ENCODE data around the gene IFNLR1. TPM values are rescaled to one million over a fixed set of nuclear protein-coding genes. Genes with fewer than 3 reads are reported as not detected.

Gene IFNLR1
- total and polyA plus RNA-seq, 2 of the 8 experiments (the other 6 are each of a cell fraction or from before 2014, with no cell fraction given): 6.8 to 10.1 TPM

- peak overlapping the region; percentile 83 for H4K8ac ChIP-seq (ENCODE audit: extremely low read depth, insufficient read depth, low read length)
- WGBS, 2 experiments (ENCODE audit: extremely low coverage in 1 of 2, insufficient coverage in 1 of 2, insufficient read length in 1 of 2, insufficient replicate concordance in 2 of 2, low coverage in 1 of 2, low lambda C conversion rate in 2 of 2, missing lambda C conversion rate in 1 of 2): 96% methylated on average over 8 of the region's 12 CpGs; no CpG with 5 or more reads in 1 of the 2 experiments
- H3K27ac ChIP-seq (ENCODE audit: low read depth, low read length): no peak overlapping the region
- POLR2A ChIA-PET (ENCODE audit: partially characterized antibody): interaction anchor here (1.2 kb wide), 1 partner anchor 131 kb away, joined by 3 read pairs; no protein-coding TSS in a partner anchor
- no peaks in the 10 kb centered on the region for H3K27me3 ChIP-seq (replicated peaks in 1 of 4; ENCODE audit: control insufficient read depth in 3 of 4, extremely low read depth in 1 of 4, insufficient read depth in 3 of 4, low read length in 3 of 4)
- H3K4ac ChIP-seq (replicated peaks; ENCODE audit: insufficient read length, low read depth, low read length): no peak overlapping the region
- no peak overlapping the region; the same call in 1 of the 2 replicates for H2BK15ac ChIP-seq (ENCODE audit: low read length)
- H2BK12ac ChIP-seq (ENCODE audit: low read depth, low read length): no peak overlapping the region
- FAIRE-seq (no peak), DNase-seq (ENCODE audit: low read depth in 1 of 2, low spot score in 2 of 2) (no peak)
- no peak overlapping the region for H2BK5ac ChIP-seq (ENCODE audit: low read depth, low read length)
- H2AK5ac ChIP-seq (ENCODE audit: low read depth, low read length): no peak overlapping the region
- CTCF ChIA-PET (ENCODE audit: partially characterized antibody): interaction anchor here (0.8 to 5.0 kb wide), 13 partner anchors 9 to 209 kb away, joined by 3 to 81 read pairs (median 4); partner anchors contain the start of gene NIPAL3
- no peak overlapping the region for H3K18ac ChIP-seq (ENCODE audit: extremely low read depth, low read length)
- H2AFZ ChIP-seq (ENCODE audit: low read length): 0 out of 2 replicates have a peak overlapping the region, but pooled peaks have one; percentile 16
- no peak overlapping the region for H3K4me3 ChIP-seq (ENCODE audit: extremely low read depth in 1 of 4, insufficient read depth in 2 of 4, low read depth in 3 of 4, low read length in 4 of 4)
- H3K79me2 ChIP-seq (ENCODE audit: control insufficient read depth in 1 of 2, insufficient read depth in 2 of 2, low read length in 2 of 2): no peaks in the 10 kb centered on the region
- no peak overlapping the region for H3K4me2 ChIP-seq (ENCODE audit: insufficient read depth in 1 of 2, low read depth in 2 of 2, low read length in 2 of 2)
- no peak overlapping the region for H4K5ac ChIP-seq (ENCODE audit: insufficient read length, low read depth, low read length)
- no peak overlapping the region for H3K23ac ChIP-seq (ENCODE audit: insufficient read length)
- H3K36me3 ChIP-seq (ENCODE audit: control insufficient read depth in 2 of 4, insufficient read depth in 4 of 4, low read length in 3 of 4): no peaks in the 10 kb centered on the region
- no peaks in the 10 kb centered on the region for H4K20me1 ChIP-seq (replicated peaks in 1 of 2; ENCODE audit: control insufficient read depth in 1 of 2, insufficient read depth in 2 of 2, low read length in 2 of 2)
- H4K91ac ChIP-seq (replicated peaks; ENCODE audit: insufficient read length, low read length): no peak overlapping the region
- H3K14ac ChIP-seq (ENCODE audit: insufficient read length): no peak overlapping the region
- no peak overlapping the region for H3K9ac ChIP-seq (replicated peaks in 1 of 4; ENCODE audit: extremely low read depth in 1 of 4, low read depth in 3 of 4, low read length in 3 of 4)
- no peaks in the 10 kb centered on the region for H3K23me2 ChIP-seq (ENCODE audit: low read depth, low read length)
- H3K79me1 ChIP-seq (ENCODE audit: low read depth, low read length): no peaks in the 10 kb centered on the region
- H2BK20ac ChIP-seq (ENCODE audit: low read length): 0 out of 2 replicates have a peak overlapping the region, but pooled peaks have one; percentile 9
- H3K9me3 ChIP-seq (ENCODE audit: insufficient read depth in 2 of 2, low read depth in 1 of 2, low read length in 1 of 2): no peaks in the 10 kb centered on the region
- no peak overlapping the region for H3K56ac ChIP-seq (replicated peaks; ENCODE audit: insufficient read length, low read depth, low read length)
- no peak overlapping the region for H2BK120ac ChIP-seq (replicated peaks; ENCODE audit: low read depth, low read length)
- H3K4me1 ChIP-seq (replicated peaks in 1 of 4; ENCODE audit: control insufficient read depth in 3 of 4, insufficient read depth in 4 of 4, low read length in 3 of 4): peaks cover 0 to 4% (median 2%) of the 10 kb centered on the region in 4 experiments; a peak in 3 of 7 replicates
- TF ChIP-seq TEAD4 (IDR thresholded peaks at IDR 0.05; ENCODE audit: low read depth, low read length) (no peak), HDAC6 (IDR thresholded peaks at IDR 0.05; ENCODE audit: low read depth, low read length) (no peak), ZNF274 (IDR thresholded peaks at IDR 0.05; ENCODE audit: borderline replicate concordance, extremely low read depth, low read length) (no peak), SAP30 (IDR thresholded peaks at IDR 0.05; ENCODE audit: insufficient read depth, insufficient replicate concordance, low read length) (no peak), CTCF (IDR thresholded peaks at IDR 0.05; ENCODE audit: control extremely low read depth in 1 of 3, insufficient read depth in 1 of 3, low read depth in 1 of 3, low read length in 3 of 3) (no peak), KDM5A (IDR thresholded peaks at IDR 0.05; ENCODE audit: low read length) (no peak), EP300 (IDR thresholded peaks at IDR 0.05; ENCODE audit: borderline replicate concordance in 1 of 2, low read depth in 2 of 2, low read length in 2 of 2) (no peak), BCL11A (IDR thresholded peaks at IDR 0.05; ENCODE audit: low read depth in 2 of 2, low read length in 2 of 2) (no peak), JUND (IDR thresholded peaks at IDR 0.05; ENCODE audit: low read length) (no peak), TBP (IDR thresholded peaks at IDR 0.05; ENCODE audit: low read depth, low read length) (no peak), PHF8 (conservative IDR thresholded peaks at IDR 0.05; ENCODE audit: low read depth, low read length) (no peak)
Measured at GRCh38 chr1:24206083-24206464, 19.0 kb upstream of the IFNLR1 start.

Data from H1 (cell line).